GM23248 (cell line): ENCODE measurements around the gene CARMIL1. TPM values are rescaled to one million over a fixed set of nuclear protein-coding genes. Genes with fewer than 3 reads are reported as not detected.

Source experiments
- DNase-seq: peaks from one replicate; pipeline ENCODE4 v3.0.0-alpha.2; 2015
- H2AFZ ChIP-seq: fragments of 200-600 bp; sonication (generic); 2 replicates; pipeline ENCODE4 v1.6.1; 2016; ENCODE audit warnings: antibody characterized with exemption
- H3F3A ChIP-seq: fragments of 200-600 bp; sonication (generic); 2 replicates; pipeline ENCODE4 v1.6.1; 2016; ENCODE audit warnings: mild to moderate bottlenecking, antibody characterized with exemption, mixed run types; ENCODE audit not compliant: insufficient read depth
- H3K27ac ChIP-seq: fragments of 200-600 bp; sonication (generic); 2 replicates; pipeline ENCODE4 v1.5.1; 2016; ENCODE audit warnings: mild to moderate bottlenecking
- H3K27me3 ChIP-seq: fragments of 200-600 bp; sonication (generic); replicated peaks from 2 replicates; pipeline ENCODE4 v1.6.1; 2016; ENCODE audit warnings: mild to moderate bottlenecking; ENCODE audit not compliant: insufficient read depth
- H3K36me3 ChIP-seq: fragments of 200-600 bp; sonication (generic); 2 replicates; pipeline ENCODE4 v1.6.1; 2016; ENCODE audit warnings: low read depth, mild to moderate bottlenecking
- H3K4me1 ChIP-seq: fragments of 200-600 bp; sonication (generic); 2 replicates; pipeline ENCODE4 v1.6.1; 2016; ENCODE audit warnings: mild to moderate bottlenecking; ENCODE audit not compliant: insufficient read depth
- H3K4me2 ChIP-seq: fragments of 200-600 bp; sonication (generic); one replicate; pipeline ENCODE4 v1.6.1; 2016; ENCODE audit warnings: mild to moderate bottlenecking; ENCODE audit not compliant: unreplicated experiment
- H3K4me3 ChIP-seq: fragments of 200-600 bp; sonication (generic); 2 replicates; pipeline ENCODE4 v1.5.1; 2016; ENCODE audit warnings: mild to moderate bottlenecking
- H3K79me2 ChIP-seq: fragments of 200-600 bp; sonication (generic); 2 replicates; pipeline ENCODE4 v1.6.1; 2016; ENCODE audit warnings: mild to moderate bottlenecking; ENCODE audit not compliant: insufficient read depth
- H3K9ac ChIP-seq: fragments of 200-600 bp; sonication (generic); 2 replicates; pipeline ENCODE4 v1.6.1; 2016; ENCODE audit warnings: mild to moderate bottlenecking
- H3K9me2 ChIP-seq: fragments of 200-600 bp; sonication (generic); 2 replicates; pipeline ENCODE4 v1.6.1; 2016; ENCODE audit warnings: mixed run types, mild to moderate bottlenecking, moderate library complexity; ENCODE audit not compliant: insufficient read depth
- H3K9me3 ChIP-seq: fragments of 200-600 bp; sonication (generic); one replicate; pipeline ENCODE4 v1.6.1; 2017; ENCODE audit warnings: low read depth
- H4K20me1 ChIP-seq: fragments of 200-600 bp; sonication (generic); 2 replicates; pipeline ENCODE4 v1.6.0; 2016; ENCODE audit not compliant: insufficient read depth
- EZH2 ChIP-seq: fragments of 200-600 bp; sonication (generic); IDR thresholded peaks from 2 replicates; pipeline ENCODE4 v1.6.1; 2018; ENCODE audit warnings: antibody characterized with exemption, mild to moderate bottlenecking; ENCODE audit not compliant: insufficient read depth, poor library complexity, severe bottlenecking
- EZH2phosphoT487 ChIP-seq: fragments of 200-600 bp; sonication (generic); IDR thresholded peaks from 2 replicates; pipeline ENCODE4 v1.6.1; 2018; ENCODE audit warnings: antibody characterized with exemption, moderate library complexity, mild to moderate bottlenecking, low read depth; ENCODE audit not compliant: insufficient read depth
- WGBS, 2 experiments: methylation state at CpG; one replicate each; pipeline ENCODE4 v1.1.6; 2015 to 2017; ENCODE audit warnings: low lambda C conversion rate in 2 of 2, low coverage in 1 of 2; ENCODE audit errors: missing lambda C conversion rate in 2 of 2; 5-methylcytosine and 5-hydroxymethylcytosine counted together
- in situ Hi-C: fragments of 300-500 bp; cut with MboI; formaldehyde crosslinking; loops from 2 replicates; pipeline ENCODE4 v1.15.0; 2020
- polyA plus RNA-seq: library from polyadenylated mRNA; unstranded; fragments of >200 nt; fragmentation: Nextera tagmentation; extraction: Ambion mirVana; gene quantifications from 2 replicates; pipeline ENCODE4 v1.2.1, GENCODE V29; 2016
- total RNA-seq: library from RNA; depleted of rRNA; stranded (reverse); fragments of >200 nt; shearing (Covaris generic); gene quantifications from 2 replicates; pipeline ENCODE4 v1.2.3, GENCODE V29; 2014

Gene CARMIL1
- total and polyA plus RNA-seq, 2 experiments from 2014 or later: 10.9 to 11.0 TPM

DNA sequence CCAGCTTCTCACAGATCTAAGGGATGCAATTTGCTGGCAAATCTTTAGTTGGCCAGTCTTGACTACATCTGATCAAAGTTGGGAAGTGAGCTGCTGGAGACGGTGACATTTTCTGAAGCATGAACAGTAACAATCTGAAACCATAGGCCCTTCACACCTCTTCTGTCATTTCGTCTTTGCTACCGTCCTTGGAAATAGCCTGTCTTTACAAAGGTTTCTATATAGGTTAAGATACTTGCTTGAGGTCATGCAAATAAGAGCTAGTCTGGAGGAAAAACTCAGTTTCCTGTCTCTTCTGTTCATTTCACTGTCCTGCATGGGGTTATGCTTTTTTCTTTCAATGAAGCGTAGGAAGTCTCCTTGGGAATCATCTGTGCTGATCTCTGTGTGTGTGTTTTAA lies 55.6 kb downstream of the CARMIL1 start:
- Histone ChIP-seq H3K36me3 (no peaks in the 10 kb centered on the region), H3K4me3 (no peak overlapping the region), H4K20me1 (no peaks in the 10 kb centered on the region), H3K4me1 (peaks cover 19% of the 10 kb centered on the region), H3K9me3 (no peaks in the 10 kb centered on the region), H3K9ac (no peak overlapping the region), H3K27me3 (no peaks in the 10 kb centered on the region), H3K79me2 (peaks cover 5% of the 10 kb centered on the region; the same call in 1 of the 2 replicates), H3K4me2 (no peak overlapping the region), H3K9me2 (no peaks in the 10 kb centered on the region), H3F3A (peaks cover 7% of the 10 kb centered on the region; the same call in 1 of the 2 replicates), H2AFZ (no peak overlapping the region), H3K27ac (no peak overlapping the region)
- DNase-seq: no peak
- 95 to 96% methylated on average over 4 of the region's 4 CpGs for WGBS, 2 experiments
- no peak for TF ChIP-seq EZH2phosphoT487
- no peak for TF ChIP-seq EZH2
- in situ Hi-C loops: no loop called here

DNA sequence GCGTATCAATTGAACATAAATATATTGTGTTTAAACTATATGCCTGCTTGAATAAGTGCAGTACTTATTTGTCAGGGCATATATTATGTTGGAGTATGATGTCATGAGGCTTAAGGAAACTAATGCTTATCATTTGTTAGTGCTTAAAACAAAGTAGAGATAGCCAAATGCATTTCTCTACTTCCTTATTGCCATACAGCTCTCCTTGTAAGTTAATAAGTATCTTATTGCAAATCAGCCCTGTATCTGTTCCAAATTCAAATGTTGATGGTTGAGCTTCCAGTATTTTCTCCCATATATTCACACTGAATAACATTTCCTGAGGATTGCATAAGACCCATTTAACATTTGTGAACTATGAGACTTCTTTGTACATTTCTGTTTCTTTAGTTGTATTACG lies 57.8 kb downstream of the CARMIL1 start:
- H2AFZ ChIP-seq: no peak overlapping the region
- no peaks in the 10 kb centered on the region for H3K9me2 ChIP-seq
- WGBS, 2 experiments: 98% methylated on average over 2 of the region's 2 CpGs
- H3K79me2 ChIP-seq: peaks cover 5% of the 10 kb centered on the region; the same call in 1 of the 2 replicates
- no peaks in the 10 kb centered on the region for H3K27me3 ChIP-seq
- H3K9me3 ChIP-seq: no peaks in the 10 kb centered on the region
- H3K4me1 ChIP-seq: peaks cover 4% of the 10 kb centered on the region; the same call in 1 of the 2 replicates
- no peak overlapping the region for H3K9ac ChIP-seq
- H3K4me2 ChIP-seq: peak overlapping the region; percentile 2
- peak; percentile 15 for DNase-seq
- H3K4me3 ChIP-seq: no peak overlapping the region
- H3F3A ChIP-seq: peaks cover 7% of the 10 kb centered on the region; the same call in 1 of the 2 replicates
- in situ Hi-C loops: no loop called here
- H3K27ac ChIP-seq: no peak overlapping the region
- H4K20me1 ChIP-seq: no peaks in the 10 kb centered on the region
- no peaks in the 10 kb centered on the region for H3K36me3 ChIP-seq
- TF ChIP-seq EZH2 (no peak), EZH2phosphoT487 (no peak)

DNA sequence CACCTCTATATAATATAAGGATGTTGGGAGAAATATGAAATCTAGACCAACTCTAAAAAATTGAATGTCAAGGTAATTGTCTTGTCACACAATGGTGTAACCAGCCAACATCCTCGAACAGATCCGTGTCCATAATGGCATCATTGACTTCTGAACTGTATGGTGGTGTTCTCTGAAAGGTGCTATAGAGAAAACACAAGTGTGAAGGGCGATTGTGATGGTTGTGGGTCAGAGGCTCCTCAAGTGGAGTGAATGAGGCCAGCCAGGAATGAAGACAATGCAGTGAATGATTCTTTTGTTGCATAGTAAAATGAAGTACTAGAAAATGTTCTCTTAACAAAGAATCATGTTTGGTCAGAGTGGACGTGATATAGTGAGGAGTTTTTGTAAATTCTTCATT lies 58.3 kb downstream of the CARMIL1 start:
- Histone ChIP-seq H3K27me3 (no peaks in the 10 kb centered on the region), H3K27ac (no peak overlapping the region), H3K4me1 (peaks cover under 1% of the 10 kb centered on the region; the same call in 1 of the 2 replicates), H3K4me3 (no peak overlapping the region), H3K4me2 (no peak overlapping the region), H3F3A (peaks cover 7% of the 10 kb centered on the region; the same call in 1 of the 2 replicates), H4K20me1 (no peaks in the 10 kb centered on the region), H3K79me2 (peaks cover 5% of the 10 kb centered on the region; the same call in 1 of the 2 replicates), H3K9me3 (no peaks in the 10 kb centered on the region), H3K9me2 (no peaks in the 10 kb centered on the region), H2AFZ (no peak overlapping the region), H3K9ac (no peak overlapping the region), H3K36me3 (no peaks in the 10 kb centered on the region)
- no peak for DNase-seq
- in situ Hi-C loops: no loop called here
- no peak for TF ChIP-seq EZH2phosphoT487
- no peak for TF ChIP-seq EZH2
- WGBS, 2 experiments: 72 to 73% methylated on average over 4 of the region's 4 CpGs

DNA sequence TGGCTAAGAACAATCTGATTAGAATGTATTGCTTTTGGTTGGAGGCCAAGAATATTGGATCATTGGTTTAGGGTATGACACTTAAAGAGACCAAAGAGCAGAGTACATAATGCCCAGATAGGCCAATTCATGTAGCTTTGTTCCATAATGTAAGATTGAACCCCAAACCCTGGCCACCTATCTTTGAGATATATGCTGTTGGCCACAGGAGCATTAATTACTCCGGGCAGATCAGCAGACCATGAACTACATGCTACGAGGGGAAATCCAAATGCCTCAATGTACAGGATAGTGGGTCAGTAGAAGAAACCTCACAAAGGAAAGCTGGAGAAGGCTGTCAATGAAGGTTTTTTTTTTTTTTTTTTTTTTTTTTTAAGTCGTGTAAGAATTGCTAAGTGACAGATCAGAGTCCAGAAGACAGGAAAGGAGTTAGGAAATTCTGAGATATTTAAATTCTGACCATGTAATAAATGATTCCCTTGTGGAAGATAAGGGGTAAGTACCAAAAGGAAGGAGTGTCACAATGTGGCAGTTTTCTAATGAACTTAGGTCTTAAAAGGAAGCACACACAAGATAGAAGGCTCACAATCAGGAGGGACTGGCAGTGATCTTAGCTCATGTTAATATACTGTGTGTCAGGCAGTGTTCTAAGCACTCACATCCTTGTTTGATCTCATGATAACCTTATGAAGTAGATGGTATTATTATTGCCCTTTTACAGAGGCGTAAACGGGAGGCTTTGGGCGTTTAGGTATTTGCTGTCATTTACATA lies 61.4 kb downstream of the CARMIL1 start:
- peaks cover 8% of the 10 kb centered on the region; the same call in 1 of the 2 replicates for H3K4me1 ChIP-seq
- in situ Hi-C loops: no loop called here
- 77 to 82% methylated on average over 6 of the region's 6 CpGs for WGBS, 2 experiments
- TF ChIP-seq EZH2phosphoT487 (no peak), EZH2 (no peak)
- no peaks in the 10 kb centered on the region for H3K27me3 ChIP-seq
- H3K9me2 ChIP-seq: no peaks in the 10 kb centered on the region
- H4K20me1 ChIP-seq: no peaks in the 10 kb centered on the region
- DNase-seq: no peak
- H3K9me3 ChIP-seq: no peaks in the 10 kb centered on the region
- no peak overlapping the region for H3K9ac ChIP-seq
- H3K79me2 ChIP-seq: peaks cover 5% of the 10 kb centered on the region; the same call in 1 of the 2 replicates
- no peak overlapping the region for H3K4me2 ChIP-seq
- H3K27ac ChIP-seq: no peak overlapping the region
- H2AFZ ChIP-seq: no peak overlapping the region
- peaks cover 11% of the 10 kb centered on the region; the same call in 1 of the 2 replicates for H3F3A ChIP-seq
- H3K4me3 ChIP-seq: no peak overlapping the region
- H3K36me3 ChIP-seq: no peaks in the 10 kb centered on the region
